Smooth muscle cell of the coronary artery (primary cell): ENCODE measurements around the gene DLL4. TPM values are rescaled to one million over a fixed set of nuclear protein-coding genes. Genes with fewer than 3 reads are reported as not detected.

Experiments used
- total RNA-seq: library from RNA; depleted of rRNA; stranded (reverse); fragments of >200 nt; gene quantifications from 2 replicates; pipeline ENCODE4 v1.2.3, GENCODE V29; 2014; ENCODE audit warnings: low replicate concordance

DLL4 gene
- under 0.01 and 1.6 TPM in 2 replicates for total RNA-seq

GRCh38 chr15:40928821-40929659 is at the start of gene DLL4:
Gene DLL4, plus strand, starts transcription at chr15:40929340. Its CDS starts 329 bp downstream, at chr15:40929669.

DNA sequence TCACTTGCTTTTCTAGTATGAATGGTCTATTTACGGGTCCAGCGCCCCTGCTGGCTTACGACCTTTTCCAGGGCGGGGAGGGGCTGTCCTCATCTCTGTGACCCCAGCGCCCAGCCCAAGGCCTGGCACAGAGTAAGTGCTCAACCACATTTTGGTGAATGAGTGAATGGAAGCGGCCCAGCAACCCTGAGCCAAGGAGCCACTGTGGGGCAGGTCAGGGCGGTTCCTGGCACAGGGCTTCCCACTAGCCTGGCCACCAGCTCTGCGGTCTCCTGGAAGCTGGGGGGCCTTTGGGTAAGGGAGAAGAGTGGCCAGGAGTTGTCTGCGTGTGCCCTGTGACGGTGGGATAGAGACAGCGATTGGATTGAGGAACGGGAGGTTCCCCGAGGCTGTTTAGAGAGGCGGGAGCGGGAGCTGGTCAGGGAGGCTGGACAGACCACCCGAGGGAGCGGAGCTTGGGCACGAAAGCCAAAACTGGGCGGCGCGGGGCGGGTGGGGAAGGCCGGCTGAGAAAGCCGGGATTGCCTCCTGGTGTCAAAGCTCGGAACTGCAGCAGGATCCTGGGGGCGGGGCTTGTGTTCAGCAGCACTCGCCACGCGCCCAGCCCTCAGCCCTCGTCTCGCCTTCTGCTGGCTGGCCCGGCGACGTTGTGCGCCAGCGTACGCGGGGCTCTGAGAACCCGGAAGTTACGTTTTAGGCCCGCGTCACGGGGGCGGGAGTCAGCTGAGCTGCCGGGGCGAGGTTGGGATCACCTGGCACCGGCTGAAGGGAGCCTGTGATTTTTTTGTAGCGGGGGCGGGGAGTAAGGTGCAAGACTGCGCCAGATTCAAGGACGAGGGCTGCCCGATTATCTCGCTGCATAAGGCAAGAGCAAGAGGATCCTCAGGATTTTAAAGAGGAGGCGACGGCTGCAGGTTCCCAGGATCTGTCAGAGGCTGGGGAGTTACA is 35.1 kb upstream of the DLL4 start, which contains the start of gene VPS18:
TSS of gene VPS18 (plus strand) at position 718 of the 948 bp plus-strand sequence. CDS start 319 bp downstream, outside the sequence.

DNA sequence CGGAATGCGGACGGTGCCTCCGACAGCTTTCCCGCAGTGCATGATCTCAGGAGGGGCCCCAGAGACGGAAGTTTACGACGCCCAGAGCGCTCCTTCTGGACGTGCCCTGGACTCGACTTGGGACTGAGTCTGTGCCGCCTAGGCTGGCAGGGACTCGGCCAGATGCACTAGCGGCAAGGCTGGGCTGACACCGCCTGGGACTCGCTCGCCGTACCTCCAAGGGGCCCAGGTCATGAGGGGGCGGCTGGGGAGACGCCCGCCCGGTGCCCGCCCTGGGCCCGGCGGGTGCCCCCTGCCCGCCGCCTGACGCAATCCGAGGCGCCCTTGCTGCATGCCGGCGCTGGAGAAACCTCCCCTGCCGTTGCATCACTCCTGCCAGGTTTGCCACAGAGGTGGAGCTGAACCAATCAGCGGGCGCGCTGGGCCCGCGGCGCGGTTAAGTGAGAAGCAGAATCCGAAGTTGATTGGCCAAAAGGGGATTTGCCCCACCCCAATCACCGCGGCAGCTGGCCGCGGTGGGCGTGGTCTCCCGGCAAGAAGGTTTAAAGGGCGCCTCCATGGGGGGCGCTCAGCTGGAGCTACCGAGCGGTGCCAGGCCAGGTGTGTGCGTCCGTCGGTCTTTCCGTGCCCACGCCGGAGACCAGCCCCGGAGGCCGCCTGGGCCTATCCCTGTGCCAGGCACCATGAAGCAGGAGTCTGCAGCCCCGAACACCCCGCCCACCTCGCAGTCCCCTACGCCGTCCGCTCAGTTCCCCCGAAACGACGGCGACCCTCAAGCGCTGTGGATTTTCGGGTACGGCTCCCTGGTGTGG is 24.0 kb downstream of the DLL4 start, which contains the start of gene CHAC1:
TSS of gene CHAC1 (plus strand) at position 571 of the 812 bp plus-strand sequence. CDS start at position 684, 113 bp downstream.

Other genes with a start within 250 kb of the DLL4 start
- 0.70 and 3.2 TPM in 2 replicates for gene RAD51, start 234.2 kb upstream of the DLL4 start, total RNA-seq
- gene RMDN3, start 174.1 kb upstream of the DLL4 start, total RNA-seq = 16.7 and 20.5 TPM in 2 replicates
- 1.5 and 2.5 TPM in 2 replicates for gene GCHFR, start 165.3 kb upstream of the DLL4 start, total RNA-seq
- gene C15orf62, start 159.4 kb upstream of the DLL4 start, total RNA-seq = under 0.01 TPM in 1 of 2 replicates, not detected in the other
- 13.2 and 13.9 TPM in 2 replicates for gene ZFYVE19, start 122.3 kb upstream of the DLL4 start, total RNA-seq
- gene DNAJC17, start 121.9 kb upstream of the DLL4 start, total RNA-seq = 15.6 and 30.9 TPM in 2 replicates
- not detected in 2 replicates for gene PPP1R14D, start 100.6 kb upstream of the DLL4 start, total RNA-seq
- 0.23 TPM in 1 of 2 replicates, not detected in the other for gene SPINT1, start 85.3 kb upstream of the DLL4 start, total RNA-seq
- under 0.01 TPM in 1 of 2 replicates, not detected in the other for gene RHOV, start 55.1 kb upstream of the DLL4 start, total RNA-seq
- 36.3 and 54.9 TPM in 2 replicates for gene VPS18, start 34.9 kb upstream of the DLL4 start, total RNA-seq
- 5.7 and 31.8 TPM in 2 replicates for gene CHAC1, start 24.1 kb downstream of the DLL4 start, total RNA-seq
- gene INO80, start 186.9 kb downstream of the DLL4 start, total RNA-seq = 13.0 and 20.5 TPM in 2 replicates